ENCODE data around the gene ITIH3. TPM values are rescaled to one million over a fixed set of nuclear protein-coding genes. Genes with fewer than 3 reads are reported as not detected.

ITIH3 gene
- polyA plus RNA-seq, 1 of the 3 experiments (the other 2 are of a cell fraction), result 4.3 TPM

DNA sequence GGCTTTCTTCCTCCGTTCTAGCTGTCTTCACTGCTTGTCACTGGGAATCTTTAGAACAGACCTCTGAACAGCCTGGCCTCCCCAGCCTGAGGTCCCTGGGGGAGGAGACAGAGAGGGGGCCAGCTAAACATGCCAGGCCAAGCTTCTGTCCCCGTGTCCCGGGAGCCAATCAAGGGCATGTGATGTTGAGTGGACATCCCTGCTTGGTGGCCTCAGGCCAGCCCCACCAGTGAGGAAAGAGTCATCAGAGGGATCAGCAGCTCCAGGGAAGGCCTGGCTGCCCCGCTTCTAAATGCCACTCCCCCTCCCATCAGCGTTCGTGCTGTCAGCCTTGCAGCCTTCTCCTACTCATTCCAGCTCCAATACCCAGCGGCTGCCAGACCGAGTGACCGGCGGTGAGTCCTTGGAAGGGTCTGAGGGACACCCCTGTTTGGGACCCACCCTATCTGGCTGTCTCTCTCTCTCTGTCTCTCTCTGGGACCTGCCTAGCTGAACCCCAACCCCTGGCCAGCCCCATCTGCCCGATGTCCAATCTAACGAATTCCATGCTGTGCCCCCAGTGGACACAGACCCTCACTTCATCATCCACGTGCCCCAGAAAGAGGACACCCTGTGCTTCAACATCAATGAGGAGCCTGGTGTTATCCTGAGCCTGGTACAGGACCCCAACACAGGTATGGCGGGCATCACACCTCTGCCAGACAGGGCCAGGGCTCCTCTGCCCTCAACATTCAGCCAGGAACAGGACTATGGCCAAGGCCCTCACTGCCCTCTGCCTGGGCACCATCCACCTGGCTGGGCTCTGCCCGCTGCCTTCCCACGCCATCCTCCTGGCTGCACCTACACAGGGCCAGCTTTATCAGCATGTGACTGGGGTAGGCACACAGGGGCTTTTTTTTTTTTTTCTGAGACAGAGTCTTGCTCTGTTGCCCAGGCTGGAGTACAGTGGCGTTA, 6.6 kb upstream of the ITIH3 start:
- Histone ChIP-seq H2AFZ (ENCODE audit: low read depth) (no peak overlapping the region), H4K20me1 (ENCODE audit: insufficient read depth) (no peaks in the 10 kb centered on the region), H3K4me1 (ENCODE audit: control insufficient read depth in 1 of 2, insufficient read depth in 2 of 2, low read depth in 1 of 2, low read length in 1 of 2) (peaks cover 0 to 2% of the 10 kb centered on the region in 2 experiments; a peak in 1 of 4 replicates), H3K79me2 (ENCODE audit: insufficient read depth) (no peaks in the 10 kb centered on the region), H3K4me3 (ENCODE audit: low read depth in 2 of 2, low read length in 1 of 2) (no peak overlapping the region), H3K9me3 (no peaks in the 10 kb centered on the region), H3K4me2 (no peak overlapping the region), H3F3A (replicated peaks; ENCODE audit: insufficient read depth) (no peaks in the 10 kb centered on the region), H3K27ac (ENCODE audit: low read depth in 2 of 2, low read length in 1 of 2) (no peak overlapping the region), H3K27me3 (ENCODE audit: insufficient read depth) (no peaks in the 10 kb centered on the region), H3K36me3 (replicated peaks in 1 of 2; ENCODE audit: control insufficient read depth in 1 of 2, insufficient read depth in 2 of 2, low read length in 1 of 2) (no peaks in the 10 kb centered on the region), H3K9ac (no peak overlapping the region), H3K9me2 (no peaks in the 10 kb centered on the region)
- TF ChIP-seq TEAD4 (IDR thresholded peaks at IDR 0.05; ENCODE audit: borderline replicate concordance, insufficient read depth) (no peak), GATA2 (CRISPR knock-in tag; IDR thresholded peaks at IDR 0.05) (no peak), SMC3 (IDR thresholded peaks at IDR 0.05; ENCODE audit: low read depth, low read length) (no peak), FOXM1 (IDR thresholded peaks at IDR 0.05; ENCODE audit: low read depth) (no peak), ELF1 (IDR thresholded peaks at IDR 0.05) (no peak), MXI1 (IDR thresholded peaks at IDR 0.05; ENCODE audit: low read depth, low read length) (no peak), RCOR1 (IDR thresholded peaks at IDR 0.05; ENCODE audit: low read length) (no peak), RFX5 (IDR thresholded peaks at IDR 0.05; ENCODE audit: low read length) (no peak), RXRA (IDR thresholded peaks at IDR 0.05; ENCODE audit: borderline replicate concordance, low read depth) (no peak), YY1 (IDR thresholded peaks at IDR 0.05; ENCODE audit: low read depth) (no peak), JUND (IDR thresholded peaks at IDR 0.05) (no peak), SIN3A (IDR thresholded peaks at IDR 0.05; ENCODE audit: borderline replicate concordance, low read depth, low read length) (no peak), CHD2 (IDR thresholded peaks at IDR 0.05; ENCODE audit: low read length, partially characterized antibody) (no peak), NFIC (IDR thresholded peaks at IDR 0.05; ENCODE audit: borderline replicate concordance) (no peak)
- TF ChIP-seq, protein P1, sequence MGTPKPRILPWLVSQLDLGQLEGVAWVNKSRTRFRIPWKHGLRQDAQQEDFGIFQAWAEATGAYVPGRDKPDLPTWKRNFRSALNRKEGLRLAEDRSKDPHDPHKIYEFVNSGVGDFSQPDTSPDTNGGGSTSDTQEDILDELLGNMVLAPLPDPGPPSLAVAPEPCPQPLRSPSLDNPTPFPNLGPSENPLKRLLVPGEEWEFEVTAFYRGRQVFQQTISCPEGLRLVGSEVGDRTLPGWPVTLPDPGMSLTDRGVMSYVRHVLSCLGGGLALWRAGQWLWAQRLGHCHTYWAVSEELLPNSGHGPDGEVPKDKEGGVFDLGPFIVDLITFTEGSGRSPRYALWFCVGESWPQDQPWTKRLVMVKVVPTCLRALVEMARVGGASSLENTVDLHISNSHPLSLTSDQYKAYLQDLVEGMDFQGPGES (IDR thresholded peaks at IDR 0.05; ENCODE audit: low read depth, low read length), result no peak
- TF ChIP-seq, protein P2, sequence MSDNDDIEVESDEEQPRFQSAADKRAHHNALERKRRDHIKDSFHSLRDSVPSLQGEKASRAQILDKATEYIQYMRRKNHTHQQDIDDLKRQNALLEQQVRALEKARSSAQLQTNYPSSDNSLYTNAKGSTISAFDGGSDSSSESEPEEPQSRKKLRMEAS (IDR thresholded peaks at IDR 0.05; ENCODE audit: low read depth), result no peak
- TF ChIP-seq, protein P3, sequence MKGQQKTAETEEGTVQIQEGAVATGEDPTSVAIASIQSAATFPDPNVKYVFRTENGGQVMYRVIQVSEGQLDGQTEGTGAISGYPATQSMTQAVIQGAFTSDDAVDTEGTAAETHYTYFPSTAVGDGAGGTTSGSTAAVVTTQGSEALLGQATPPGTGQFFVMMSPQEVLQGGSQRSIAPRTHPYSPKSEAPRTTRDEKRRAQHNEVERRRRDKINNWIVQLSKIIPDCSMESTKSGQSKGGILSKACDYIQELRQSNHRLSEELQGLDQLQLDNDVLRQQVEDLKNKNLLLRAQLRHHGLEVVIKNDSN (IDR thresholded peaks at IDR 0.05; ENCODE audit: borderline replicate concordance, low read depth), result no peak
- CTCF ChIA-PET, result interaction anchor here (1.5 kb wide), 1 partner anchor 23 kb away, joined by 3 read pairs; no protein-coding TSS in a partner anchor
- POLR2A ChIA-PET, result no interaction called here
- no peak for DNase-seq
- WGBS (ENCODE audit: low lambda C conversion rate), result 68% methylated on average over 13 of the region's 17 CpGs
